ENCODE measurements around the gene NAV1. TPM values are rescaled to one million over a fixed set of nuclear protein-coding genes. Genes with fewer than 3 reads are reported as not detected.
A peak's percentile ranks its signal among the peaks of the same experiment; 100 is the strongest.

The NAV1 gene
- total RNA-seq, 2 experiments from 2014 or later, result 2.5 to 3.2 TPM

GRCh38 chr1:201507360-201507675 is 31.6 kb upstream of the NAV1 start:
- Mint-ChIP-seq H3K27me3 (no peaks in the 10 kb centered on the region), H3K9me3 (no peaks in the 10 kb centered on the region), H3K27ac (peak overlapping the region; percentile 88), H3K4me3 (peak overlapping the region; percentile 83), H3K4me1 (peaks cover 47% of the 10 kb centered on the region), H3K36me3 (peaks cover 4% of the 10 kb centered on the region)
- ATAC-seq (ENCODE audit: low read depth) (peak; percentile 14), DNase-seq (no peak)
- POLR2A ChIA-PET, result interaction anchor here (1.2 to 2.9 kb wide), 4 partner anchors 12 to 59 kb away, joined by 4 to 17 read pairs (median 6); partner anchors contain the start of gene PHLDA3

GRCh38 chr1:201508809-201509208 is 30.1 kb upstream of the NAV1 start:
- Mint-ChIP-seq H3K27me3 (no peaks in the 10 kb centered on the region), H3K4me3 (no peak overlapping the region), H3K27ac (no peak overlapping the region), H3K36me3 (peaks cover 2% of the 10 kb centered on the region), H3K9me3 (no peaks in the 10 kb centered on the region), H3K4me1 (peaks cover 44% of the 10 kb centered on the region)
- DNase-seq, result no peak
- no peak for ATAC-seq (ENCODE audit: low read depth)
- POLR2A ChIA-PET, result interaction anchor here (2.9 kb wide), 1 partner anchor 27 kb away, joined by 17 read pairs; no protein-coding TSS in a partner anchor

- no peak for ATAC-seq (ENCODE audit: low read depth)
- H3K9me3 Mint-ChIP-seq, result no peaks in the 10 kb centered on the region
- POLR2A ChIA-PET, result interaction anchor here (0.8 kb wide), 1 partner anchor 29 kb away, joined by 3 read pairs; no protein-coding TSS in a partner anchor
- H3K4me1 Mint-ChIP-seq, result peaks cover 44% of the 10 kb centered on the region
- no peak overlapping the region for H3K4me3 Mint-ChIP-seq
- no peak for DNase-seq
- H3K36me3 Mint-ChIP-seq, result peaks cover 2% of the 10 kb centered on the region
- H3K27me3 Mint-ChIP-seq, result no peaks in the 10 kb centered on the region
- no peak overlapping the region for H3K27ac Mint-ChIP-seq
Observed at GRCh38 chr1:201509601-201510374, 29.1 kb upstream of the NAV1 start.

- peaks cover 2% of the 10 kb centered on the region for H3K36me3 Mint-ChIP-seq
- peaks cover 35% of the 10 kb centered on the region for H3K4me1 Mint-ChIP-seq
- no peak for ATAC-seq (ENCODE audit: low read depth)
- H3K27ac Mint-ChIP-seq, result no peak overlapping the region
- no peak for DNase-seq
- no peaks in the 10 kb centered on the region for H3K27me3 Mint-ChIP-seq
- POLR2A ChIA-PET, result interaction anchor here (0.8 kb wide), 1 partner anchor 30 kb away, joined by 3 read pairs; no protein-coding TSS in a partner anchor
- no peak overlapping the region for H3K4me3 Mint-ChIP-seq
- H3K9me3 Mint-ChIP-seq, result no peaks in the 10 kb centered on the region
Observed at GRCh38 chr1:201510734-201511133, 28.2 kb upstream of the NAV1 start.

- ATAC-seq (ENCODE audit: low read depth) (no peak), DNase-seq (no peak)
- Mint-ChIP-seq H3K36me3 (peaks cover 2% of the 10 kb centered on the region), H3K4me1 (peaks cover 37% of the 10 kb centered on the region), H3K9me3 (no peaks in the 10 kb centered on the region), H3K27ac (no peak overlapping the region), H3K4me3 (no peak overlapping the region), H3K27me3 (no peaks in the 10 kb centered on the region)
- POLR2A ChIA-PET, result interaction anchor here (3.2 kb wide), 1 partner anchor 30 kb away, joined by 18 read pairs; no protein-coding TSS in a partner anchor
Observed at GRCh38 chr1:201511396-201511940, 27.5 kb upstream of the NAV1 start.

GRCh38 chr1:201511941-201512539 is 26.9 kb upstream of the NAV1 start:
- H3K36me3 Mint-ChIP-seq, result peaks cover 2% of the 10 kb centered on the region
- ATAC-seq (ENCODE audit: low read depth) (no peak), DNase-seq (no peak)
- POLR2A ChIA-PET, result interaction anchor here (0.5 to 3.2 kb wide), 3 partner anchors 30 to 868 kb away, joined by 5 to 18 read pairs (median 6); no protein-coding TSS in a partner anchor
- H3K27me3 Mint-ChIP-seq, result no peaks in the 10 kb centered on the region
- no peak overlapping the region for H3K27ac Mint-ChIP-seq
- no peak overlapping the region for H3K4me3 Mint-ChIP-seq
- H3K9me3 Mint-ChIP-seq, result no peaks in the 10 kb centered on the region
- peaks cover 38% of the 10 kb centered on the region for H3K4me1 Mint-ChIP-seq

- ATAC-seq (ENCODE audit: low read depth), result no peak
Observed at GRCh38 chr1:201513498-201514243, 25.3 kb upstream of the NAV1 start.

GRCh38 chr1:201514466-201514865 is 24.5 kb upstream of the NAV1 start:
- no peaks in the 10 kb centered on the region for H3K27me3 Mint-ChIP-seq
- no peak overlapping the region for H3K27ac Mint-ChIP-seq
- no peaks in the 10 kb centered on the region for H3K9me3 Mint-ChIP-seq
- no peak for ATAC-seq (ENCODE audit: low read depth)
- no peak overlapping the region for H3K4me3 Mint-ChIP-seq
- peaks cover 2% of the 10 kb centered on the region for H3K36me3 Mint-ChIP-seq
- H3K4me1 Mint-ChIP-seq, result peaks cover 25% of the 10 kb centered on the region
- POLR2A ChIA-PET, result interaction anchor here (3.2 kb wide), 1 partner anchor 33 kb away, joined by 18 read pairs; no protein-coding TSS in a partner anchor
- no peak for DNase-seq

More at GRCh38 chr1:201513498-201514243, 25.3 kb upstream of the NAV1 start:
- DNase-seq, result no peak
- Mint-ChIP-seq H3K27ac (no peak overlapping the region), H3K27me3 (no peaks in the 10 kb centered on the region), H3K9me3 (no peaks in the 10 kb centered on the region), H3K4me3 (no peak overlapping the region), H3K36me3 (peaks cover 2% of the 10 kb centered on the region), H3K4me1 (peaks cover 28% of the 10 kb centered on the region)
- POLR2A ChIA-PET, result interaction anchor here (0.8 to 3.2 kb wide), 4 partner anchors 30 to 66 kb away, joined by 4 to 18 read pairs (median 5); no protein-coding TSS in a partner anchor

- peaks cover 17% of the 10 kb centered on the region for H3K4me1 Mint-ChIP-seq
- POLR2A ChIA-PET, result interaction anchor here (0.9 kb wide), 1 partner anchor 33 kb away, joined by 3 read pairs; no protein-coding TSS in a partner anchor
- no peak overlapping the region for H3K27ac Mint-ChIP-seq
- H3K27me3 Mint-ChIP-seq, result no peaks in the 10 kb centered on the region
- ATAC-seq (ENCODE audit: low read depth) (no peak), DNase-seq (no peak)
- no peak overlapping the region for H3K4me3 Mint-ChIP-seq
- no peaks in the 10 kb centered on the region for H3K9me3 Mint-ChIP-seq
- H3K36me3 Mint-ChIP-seq, result no peaks in the 10 kb centered on the region
Observed at GRCh38 chr1:201515062-201515750, 23.7 kb upstream of the NAV1 start.

- Mint-ChIP-seq H3K36me3 (no peaks in the 10 kb centered on the region), H3K4me1 (peaks cover 17% of the 10 kb centered on the region), H3K9me3 (no peaks in the 10 kb centered on the region), H3K4me3 (no peak overlapping the region), H3K27ac (no peak overlapping the region), H3K27me3 (no peaks in the 10 kb centered on the region)
- ATAC-seq (ENCODE audit: low read depth) (no peak), DNase-seq (no peak)
- POLR2A ChIA-PET, result interaction anchor here (0.9 kb wide), 1 partner anchor 34 kb away, joined by 3 read pairs; no protein-coding TSS in a partner anchor
Observed at GRCh38 chr1:201515895-201516294, 23.0 kb upstream of the NAV1 start.

- Mint-ChIP-seq H3K27ac (no peak overlapping the region), H3K4me3 (no peak overlapping the region), H3K27me3 (no peaks in the 10 kb centered on the region), H3K9me3 (no peaks in the 10 kb centered on the region), H3K36me3 (peaks cover 2% of the 10 kb centered on the region), H3K4me1 (peaks cover 13% of the 10 kb centered on the region)
- POLR2A ChIA-PET, result interaction anchor here (0.9 kb wide), 1 partner anchor 34 kb away, joined by 3 read pairs; no protein-coding TSS in a partner anchor
- DNase-seq, result no peak
- ATAC-seq (ENCODE audit: low read depth), result no peak
Observed at GRCh38 chr1:201516511-201517127, 22.3 kb upstream of the NAV1 start.

GRCh38 chr1:201517631-201518030 is 21.3 kb upstream of the NAV1 start:
- POLR2A ChIA-PET, result no interaction called here
- ATAC-seq (ENCODE audit: low read depth) (no peak), DNase-seq (no peak)
- no peak overlapping the region for H3K27ac Mint-ChIP-seq
- no peak overlapping the region for H3K4me3 Mint-ChIP-seq
- H3K9me3 Mint-ChIP-seq, result no peaks in the 10 kb centered on the region
- peaks cover 9% of the 10 kb centered on the region for H3K4me1 Mint-ChIP-seq
- H3K27me3 Mint-ChIP-seq, result no peaks in the 10 kb centered on the region
- H3K36me3 Mint-ChIP-seq, result peaks cover 11% of the 10 kb centered on the region

All from activated naive CD8-positive, alpha-beta T cell treated with anti-CD3 and anti-CD28 coated beads, Interleukin-2, amount 10 ng/mL, durations not matched to agents 7 days and 5 days (primary cell).